HG02798 (cell line): ENCODE results near the gene DERL3.
"Not testable (repeated sequence)": the region's sequence is repeated elsewhere in the genome, so short reads cannot be mapped to it uniquely, and the experiment has no call there.

Experiments
- ATAC-seq: cut with Tn5 transposase; IDR thresholded peaks from one replicate; pipeline ENCODE4 v1.9.1; 2021; ENCODE audit warnings: mild to moderate bottlenecking; ENCODE audit not compliant: unreplicated experiment, poor library complexity

The DERL3 gene

GRCh38 chr22:23838681-23839468 lies at the start of gene DERL3:
Gene DERL3 (minus strand): TSS chr22:23839006. CDS start chr22:23838987, 19 bp downstream.
- ATAC-seq: peak; percentile 90

GRCh38 chr22:23884140-23884539 lies 45.3 kb upstream of the DERL3 start:
- ATAC-seq: no peak

- no peak for ATAC-seq
Observed at GRCh38 chr22:23883658-23884057, 44.9 kb upstream of the DERL3 start.

- no peak for ATAC-seq
Observed at GRCh38 chr22:23882370-23882769, 43.6 kb upstream of the DERL3 start.

GRCh38 chr22:23878219-23878618 lies 39.4 kb upstream of the DERL3 start:
- no peak for ATAC-seq

DNA sequence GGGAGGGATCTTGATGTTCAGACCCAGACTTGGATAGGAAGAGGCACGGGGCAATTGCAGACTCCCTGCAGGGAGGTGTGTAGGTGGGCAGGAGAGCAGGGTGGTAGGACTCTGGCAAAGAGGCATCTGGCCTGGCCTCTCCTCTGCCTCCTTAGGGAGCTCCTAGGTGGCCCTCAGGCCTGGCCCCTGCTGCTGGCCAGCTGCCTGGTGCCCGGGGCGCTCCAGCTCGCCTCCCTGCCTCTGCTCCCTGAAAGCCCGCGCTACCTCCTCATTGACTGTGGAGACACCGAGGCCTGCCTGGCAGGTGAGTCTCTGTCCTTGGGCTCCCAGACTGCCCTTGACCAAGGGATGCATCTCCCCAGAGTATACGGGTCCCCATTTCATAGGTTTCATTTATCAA lies 38.8 kb upstream of the DERL3 start:
- no peak for ATAC-seq

DNA sequence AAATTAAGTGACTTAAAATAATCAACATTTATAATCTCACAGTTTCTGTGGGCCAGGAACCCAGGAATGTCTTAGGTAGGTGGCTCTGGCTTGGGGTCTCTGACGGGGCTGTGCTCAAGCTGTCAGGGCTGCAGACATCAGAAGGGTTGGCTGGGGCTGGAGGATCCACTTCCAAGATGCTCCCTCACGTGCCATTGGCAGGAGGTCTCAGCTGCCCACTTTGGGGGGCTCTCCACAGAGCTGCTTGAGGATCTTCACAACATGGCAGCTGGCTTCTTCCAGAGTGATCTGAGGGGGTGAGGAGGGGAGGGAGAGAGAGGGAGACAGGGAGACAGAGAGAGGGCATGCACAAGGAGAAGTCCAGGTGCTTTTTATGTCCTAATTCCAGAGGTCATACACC lies 37.0 kb upstream of the DERL3 start:
- ATAC-seq: no peak

DNA sequence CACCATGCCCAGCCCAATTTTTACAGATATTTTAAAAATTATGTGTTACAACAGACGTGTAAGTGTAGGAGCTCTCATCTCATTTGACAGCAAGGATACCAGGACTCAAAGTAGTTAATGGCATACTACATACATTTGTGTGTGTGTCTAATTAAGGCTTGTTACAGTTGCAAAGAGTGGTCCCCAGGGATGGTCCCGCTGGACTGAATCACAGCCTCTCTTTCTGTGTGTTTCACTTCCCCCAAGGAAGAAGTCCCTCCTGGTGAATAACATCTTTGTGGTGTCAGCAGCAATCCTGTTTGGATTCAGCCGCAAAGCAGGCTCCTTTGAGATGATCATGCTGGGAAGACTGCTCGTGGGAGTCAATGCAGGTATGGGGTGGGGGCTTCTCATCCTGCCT lies 36.1 kb upstream of the DERL3 start:
- no peak for ATAC-seq

- no peak for ATAC-seq
Observed at GRCh38 chr22:23868580-23868979, 29.8 kb upstream of the DERL3 start.

DNA sequence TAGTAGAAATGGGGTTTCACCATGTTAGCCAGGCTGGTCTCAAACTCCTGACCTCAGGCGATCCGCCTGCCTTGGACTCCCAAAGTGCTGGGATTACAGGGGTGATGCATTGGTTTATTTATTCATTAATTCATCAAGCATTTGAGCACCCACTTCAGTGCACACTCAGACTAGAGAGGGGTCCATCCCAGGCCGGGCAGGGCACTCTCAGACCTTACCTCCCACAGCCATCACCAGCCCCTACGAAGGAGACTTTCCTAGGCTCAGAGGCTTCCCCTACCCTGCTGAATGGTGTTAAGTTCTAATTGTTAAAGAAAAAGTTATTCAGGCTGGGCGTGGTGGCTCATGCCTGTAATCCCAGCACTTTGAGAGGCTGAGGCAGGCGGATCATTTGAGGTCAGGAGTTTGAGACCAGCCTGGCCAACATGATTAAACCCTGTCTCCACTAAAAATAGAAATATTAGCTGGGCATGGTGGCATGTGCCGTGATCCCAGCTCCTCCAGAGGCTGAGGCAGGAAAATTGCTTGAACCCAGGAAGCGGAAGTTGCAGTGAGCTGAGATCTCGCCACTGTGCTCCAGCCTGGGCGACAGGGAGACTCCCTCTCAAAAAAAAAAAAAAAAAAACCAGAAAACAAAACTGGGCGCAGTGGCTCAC lies 25.8 kb upstream of the DERL3 start:
- ATAC-seq: not testable (repeated sequence)

DNA sequence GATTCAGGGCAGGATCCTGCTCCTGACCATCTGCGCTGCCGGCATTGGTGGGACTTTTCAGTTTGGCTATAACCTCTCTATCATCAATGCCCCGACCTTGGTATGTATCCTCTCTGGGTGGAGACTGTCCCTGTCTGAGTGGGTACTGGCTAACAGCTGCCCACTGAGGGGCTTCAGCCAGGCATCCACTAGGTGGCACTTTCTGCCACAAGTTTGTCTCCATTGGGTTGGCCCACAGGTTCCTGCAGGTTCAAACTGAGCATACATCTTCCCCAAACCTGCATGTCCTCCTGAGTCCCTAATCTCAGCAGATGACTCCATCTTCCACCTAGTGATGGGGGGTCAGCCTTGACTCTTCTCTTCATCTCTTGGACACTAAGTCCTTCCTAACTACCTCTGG lies 23.3 kb upstream of the DERL3 start:
- no peak for ATAC-seq

GRCh38 chr22:23860187-23860586 lies 21.4 kb upstream of the DERL3 start:
- not testable (repeated sequence) for ATAC-seq

GRCh38 chr22:23859201-23859600 lies 20.4 kb upstream of the DERL3 start:
- ATAC-seq: no peak

- ATAC-seq: no peak
Observed at GRCh38 chr22:23858484-23858815, 19.6 kb upstream of the DERL3 start.

DNA sequence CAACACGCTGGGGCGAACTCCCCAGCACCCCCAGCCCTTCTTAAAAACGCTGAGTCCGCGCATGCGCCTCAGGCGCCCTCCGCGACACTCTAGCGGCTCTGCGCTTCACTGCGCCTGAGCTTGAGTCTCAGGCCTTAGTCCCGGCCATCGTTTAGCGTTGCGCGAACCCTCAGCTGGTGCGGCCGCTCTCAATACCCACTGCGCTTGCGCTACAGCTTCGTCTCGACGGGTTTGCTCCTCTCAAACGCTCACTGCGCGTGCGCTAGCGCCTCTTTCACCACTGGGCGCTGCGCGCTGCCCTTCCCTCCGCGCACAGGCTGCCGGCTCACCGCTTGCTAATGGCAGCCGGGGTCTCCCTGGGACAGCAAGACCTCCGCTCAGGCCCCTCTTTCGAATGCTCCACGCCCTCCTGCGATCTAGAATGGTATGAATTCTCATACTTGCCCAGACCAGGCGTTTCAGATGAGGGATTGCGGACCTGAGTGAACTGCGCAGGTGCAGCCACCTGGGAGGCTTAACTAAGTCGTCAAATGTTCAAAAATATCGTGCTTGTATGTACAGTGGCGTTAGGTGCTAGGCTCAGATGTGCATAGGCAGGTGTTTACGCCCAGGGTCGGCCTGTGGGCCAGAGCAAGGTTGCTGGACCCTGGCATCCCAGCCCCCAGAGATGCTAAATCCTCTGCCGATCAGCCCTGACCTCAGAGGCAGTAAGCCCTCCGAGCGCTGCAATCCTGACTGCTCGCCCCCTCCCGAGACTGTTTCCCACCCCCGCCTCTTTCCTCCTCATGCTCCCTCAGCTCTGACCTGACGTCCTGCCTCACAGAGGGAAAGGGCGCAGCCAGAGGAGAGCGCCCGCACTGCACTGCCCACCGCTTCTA lies 19.0 kb upstream of the DERL3 start, which contains the start of gene SLC2A11:
TSS of gene SLC2A11 (plus strand) at position 270 of the 878 bp plus-strand sequence. CDS start at position 395, 125 bp downstream.
- peak; percentile 98 for ATAC-seq

DNA sequence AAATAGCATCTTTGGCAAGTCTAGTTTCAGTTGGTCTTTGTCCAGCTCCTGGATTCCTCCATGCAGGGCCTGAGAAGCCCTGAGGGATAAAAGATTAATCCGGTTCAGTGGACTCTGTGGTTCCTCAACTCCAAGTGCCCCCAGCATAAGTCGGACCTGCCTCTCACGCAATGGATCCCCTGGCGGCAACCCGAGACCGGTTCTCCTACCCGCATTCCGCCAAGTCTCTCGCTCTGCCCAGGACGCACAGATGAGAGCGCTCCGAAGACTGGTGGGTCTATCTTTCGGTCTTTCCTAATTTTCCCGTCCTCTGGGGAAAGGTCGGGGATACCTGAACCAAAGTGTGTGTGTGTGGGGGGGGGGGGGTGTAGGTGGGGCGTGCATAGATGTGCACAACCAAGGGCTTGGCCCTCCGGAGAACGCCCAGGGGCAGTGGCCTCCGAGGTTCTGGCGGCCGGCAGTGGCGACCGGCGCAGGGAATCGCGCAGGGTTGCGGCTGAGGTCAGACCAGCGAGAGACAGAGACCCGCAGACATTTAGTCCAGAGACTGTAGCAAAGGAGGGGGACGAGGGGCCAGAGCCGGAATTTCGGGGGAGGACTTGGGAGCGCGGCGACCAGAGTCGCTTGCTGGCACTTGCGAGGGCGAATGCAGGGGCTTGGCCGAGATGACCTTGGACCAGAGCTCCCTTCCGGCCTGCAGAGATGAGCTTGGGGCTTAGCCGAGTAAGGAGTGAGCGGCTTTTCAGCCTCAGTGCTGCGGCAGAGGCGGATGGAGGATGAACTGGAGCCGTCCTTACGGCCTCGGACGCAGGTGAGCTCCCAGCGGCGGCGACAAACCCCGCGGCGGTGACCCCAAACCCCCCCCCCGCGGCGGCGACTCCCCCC lies 18.2 kb upstream of the DERL3 start:
- peak; percentile 35 for ATAC-seq

GRCh38 chr22:23850136-23850611 lies 11.4 kb upstream of the DERL3 start:
- no peak for ATAC-seq

DNA sequence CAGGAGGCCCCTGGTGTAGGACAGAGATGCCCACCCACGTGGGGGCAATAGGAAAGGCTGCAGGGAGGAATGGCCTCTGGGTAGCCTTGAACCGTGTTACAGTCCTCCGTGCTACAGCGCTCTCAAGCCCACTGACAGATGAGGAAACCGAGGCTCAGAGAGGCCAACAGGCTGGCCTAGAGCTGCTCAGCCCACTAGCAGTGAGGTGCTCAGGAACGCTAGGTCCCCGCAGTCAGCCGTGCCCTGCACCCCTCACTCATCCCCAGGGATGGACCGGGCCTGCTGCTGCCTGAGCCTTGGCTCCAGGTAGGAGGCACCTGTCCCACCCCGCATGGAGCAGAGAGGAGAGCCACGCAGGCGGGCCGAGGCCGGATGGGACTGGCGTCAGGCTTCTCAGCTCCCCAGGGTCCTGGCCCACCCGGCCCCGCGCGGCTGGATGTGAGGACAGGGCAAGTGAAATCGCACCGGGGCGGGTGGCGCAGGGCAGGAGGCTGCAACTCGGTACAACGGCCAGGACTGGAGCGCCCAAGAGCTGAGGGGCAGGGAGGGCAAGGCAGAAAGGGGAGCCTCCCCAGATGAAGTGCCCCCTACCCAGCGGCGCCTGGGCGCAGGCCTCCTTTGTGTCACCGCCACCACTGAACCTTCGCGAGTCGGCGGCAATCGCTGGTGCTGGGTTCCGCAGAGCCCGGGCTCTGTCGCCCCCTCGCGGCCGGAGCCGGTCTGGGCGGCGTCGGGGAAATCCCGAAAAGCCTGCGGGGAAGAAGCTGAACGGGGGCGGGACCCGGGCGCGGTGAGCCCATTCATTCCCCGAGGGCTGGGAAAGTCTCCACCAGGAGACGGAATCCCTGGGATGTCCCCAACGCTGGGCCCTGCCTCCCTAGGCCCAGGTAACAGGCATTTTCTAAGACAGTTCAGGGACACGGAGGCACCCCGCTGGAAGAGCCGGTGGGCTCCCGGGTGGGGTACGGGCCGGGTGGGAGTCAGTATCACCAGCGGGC lies 10.5 kb upstream of the DERL3 start:
- ATAC-seq: peak; percentile 56
